DOHH2 (cell line): ENCODE measurements around the gene ERC2.

ENCODE experiments used
- H3F3A ChIP-seq: fragments of 200-600 bp; sonication (generic), shearing (Covaris generic); 2 replicates; pipeline ENCODE4 v1.6.0; 2016; ENCODE audit warnings: antibody characterized with exemption, mild to moderate bottlenecking; ENCODE audit not compliant: control insufficient read depth, insufficient read depth
- H3K27ac ChIP-seq: fragments of 200-600 bp; sonication (generic); 2 replicates; pipeline ENCODE4 v1.5.1; 2014; ENCODE audit warnings: low read depth, mild to moderate bottlenecking, low read length, moderate library complexity
- H3K27me3 ChIP-seq: fragments of 200-600 bp; sonication (generic); 2 replicates; pipeline ENCODE4 v1.6.1; 2014; ENCODE audit warnings: mild to moderate bottlenecking, low read length, mixed read lengths; ENCODE audit not compliant: control insufficient read depth
- H3K36me3 ChIP-seq: fragments of 200-600 bp; sonication (generic); 2 replicates; pipeline ENCODE4 v1.6.1; 2014; ENCODE audit warnings: mild to moderate bottlenecking, low read length, moderate library complexity, mixed read lengths; ENCODE audit not compliant: control insufficient read depth
- H3K4me1 ChIP-seq: fragments of 200-600 bp; sonication (generic); 2 replicates; pipeline ENCODE4 v1.6.1; 2014; ENCODE audit warnings: mild to moderate bottlenecking, low read length, mixed read lengths; ENCODE audit not compliant: control insufficient read depth
- H3K4me2 ChIP-seq: fragments of 200-600 bp; sonication (generic); 2 replicates; pipeline ENCODE4 v1.6.0; 2014; ENCODE audit warnings: mild to moderate bottlenecking, low read length, moderate library complexity
- H3K4me3 ChIP-seq: fragments of 200-600 bp; sonication (generic); 2 replicates; pipeline ENCODE4 v1.5.1; 2014; ENCODE audit warnings: mild to moderate bottlenecking, low read length, mixed read lengths
- H3K79me2 ChIP-seq: fragments of 200-600 bp; sonication (generic); 2 replicates; pipeline ENCODE4 v1.6.1; 2014; ENCODE audit warnings: mild to moderate bottlenecking, low read length, mixed read lengths; ENCODE audit not compliant: control insufficient read depth
- H3K9me2 ChIP-seq: fragments of 200-600 bp; sonication (generic); replicated peaks from 2 replicates; pipeline ENCODE4 v1.6.1; 2014; ENCODE audit warnings: mild to moderate bottlenecking, low read length, mixed read lengths; ENCODE audit not compliant: control insufficient read depth
- H3K9me3 ChIP-seq: fragments of 200-600 bp; sonication (generic); 2 replicates; pipeline ENCODE4 v1.6.1; 2014; ENCODE audit warnings: antibody characterized with exemption, low read length, mixed read lengths; ENCODE audit not compliant: control insufficient read depth, insufficient read depth
- H4K20me1 ChIP-seq: fragments of 200-600 bp; sonication (generic); 2 replicates; pipeline ENCODE4 v1.6.0; 2014; ENCODE audit warnings: low read depth, mild to moderate bottlenecking, antibody characterized with exemption, low read length, moderate library complexity; ENCODE audit not compliant: control insufficient read depth, insufficient read depth
- CTCF ChIP-seq: fragments of 200-600 bp; sonication (generic); IDR thresholded peaks from one replicate; pipeline ENCODE4 v1.5.1; 2014; ENCODE audit warnings: antibody characterized with exemption, mild to moderate bottlenecking, low read depth, low read length; ENCODE audit not compliant: poor library complexity, severe bottlenecking
- EZH2phosphoT487 ChIP-seq: fragments of 200-600 bp; sonication (generic); IDR thresholded peaks from 2 replicates; pipeline ENCODE4 v1.6.1; 2017; ENCODE audit warnings: borderline replicate concordance, mild to moderate bottlenecking, antibody characterized with exemption, low read length, moderate library complexity, mixed read lengths

Gene ERC2

GRCh38 chr3:55746808-55747413 is 721.4 kb downstream of the ERC2 start:
- Histone ChIP-seq H3K27me3 (no peaks in the 10 kb centered on the region), H3K27ac (no peak overlapping the region), H3K4me3 (no peak overlapping the region), H3K9me2 (no peaks in the 10 kb centered on the region), H3K79me2 (no peaks in the 10 kb centered on the region), H3F3A (no peaks in the 10 kb centered on the region), H3K36me3 (no peaks in the 10 kb centered on the region), H3K4me1 (no peaks in the 10 kb centered on the region), H4K20me1 (no peaks in the 10 kb centered on the region), H3K9me3 (no peaks in the 10 kb centered on the region), H3K4me2 (no peak overlapping the region)
- peak; percentile 48 for TF ChIP-seq CTCF
- TF ChIP-seq EZH2phosphoT487, result no peak

GRCh38 chr3:55742832-55743136 is 725.5 kb downstream of the ERC2 start:
- TF ChIP-seq CTCF (no peak), EZH2phosphoT487 (no peak)
- Histone ChIP-seq H3K9me2 (no peaks in the 10 kb centered on the region), H3K9me3 (no peaks in the 10 kb centered on the region)

GRCh38 chr3:55742022-55742831 is 726.0 kb downstream of the ERC2 start:
- Histone ChIP-seq H3F3A (no peaks in the 10 kb centered on the region), H3K9me3 (no peaks in the 10 kb centered on the region), H3K27ac (no peak overlapping the region), H3K4me1 (no peaks in the 10 kb centered on the region), H3K4me3 (no peak overlapping the region), H3K27me3 (no peaks in the 10 kb centered on the region), H3K9me2 (no peaks in the 10 kb centered on the region), H3K36me3 (no peaks in the 10 kb centered on the region), H3K4me2 (no peak overlapping the region), H4K20me1 (no peaks in the 10 kb centered on the region), H3K79me2 (no peaks in the 10 kb centered on the region)
- TF ChIP-seq CTCF (no peak), EZH2phosphoT487 (no peak)

More at GRCh38 chr3:55742832-55743136, 725.5 kb downstream of the ERC2 start:
- H3K79me2 ChIP-seq, result no peaks in the 10 kb centered on the region
- no peaks in the 10 kb centered on the region for H3K27me3 ChIP-seq
- H3F3A ChIP-seq, result no peaks in the 10 kb centered on the region
- no peak overlapping the region for H3K27ac ChIP-seq
- H3K4me2 ChIP-seq, result no peak overlapping the region
- no peaks in the 10 kb centered on the region for H3K36me3 ChIP-seq
- no peaks in the 10 kb centered on the region for H4K20me1 ChIP-seq
- H3K4me1 ChIP-seq, result no peaks in the 10 kb centered on the region
- H3K4me3 ChIP-seq, result no peak overlapping the region
